Esophagus squamous epithelium (tissue), 5 donors: ENCODE measurements around the gene NHSL2. TPM values are rescaled to one million over a fixed set of nuclear protein-coding genes. Genes with fewer than 3 reads are reported as not detected.

Experiments used
- DNase-seq: peaks from one replicate; lab custom pipeline; 2025; lab: John Stamatoyannopoulos, UW
- H3K27ac ChIP-seq, 4 donors: fragments of 200-600 bp; sonication (generic); one replicate each; pipeline ENCODE4 v1.5.1; 2016 to 2019; ENCODE audit warnings: mild to moderate bottlenecking in 1 of 4
- H3K27me3 ChIP-seq, 4 donors: fragments of 200-600 bp; sonication (generic); 1 replicate in 3 of 4; 2 replicates in 1 of 4; pipeline versions ENCODE4 v1.5.1 to v1.6.0; 2017 to 2021; ENCODE audit warnings: antibody characterized with exemption in 1 of 4
- H3K36me3 ChIP-seq, 3 donors: fragments of 200-600 bp; sonication (generic); one replicate each; pipeline ENCODE4 v1.5.1; 2016 to 2019
- H3K4me1 ChIP-seq, 3 donors: fragments of 200-600 bp; sonication (generic); one replicate each; pipeline ENCODE4 v1.5.1; 2017 to 2019
- H3K4me3 ChIP-seq, 4 donors: fragments of 200-600 bp; sonication (generic); 1 replicate in 3 of 4; 2 replicates in 1 of 4; pipeline ENCODE4 v1.5.1; 2016 to 2019; ENCODE audit warnings: mild to moderate bottlenecking in 2 of 4, moderate library complexity in 1 of 4
- H3K9me3 ChIP-seq, 3 donors: fragments of 200-600 bp; sonication (generic); one replicate each; pipeline ENCODE4 v1.5.1; 2016 to 2019
- POLR2A ChIP-seq, 4 donors: fragments of 450-650 bp; IDR thresholded peaks; one replicate each; pipeline ENCODE4 v1.6.1; 2017; ENCODE audit warnings: antibody characterized with exemption in 4 of 4, mild to moderate bottlenecking in 4 of 4, moderate library complexity in 3 of 4
- WGBS, 2 donors: methylation state at CpG; one replicate each; pipeline ENCODE4 v1.1.5; 2018; 5-methylcytosine and 5-hydroxymethylcytosine counted together
- intact Hi-C: fragments of 100-400 bp; cut with DNase I; formaldehyde crosslinking; loops from one replicate; pipeline ENCODE4 v1.15.0; 2022
- total RNA-seq, 4 donors: library from RNA; depleted of rRNA; stranded (reverse); fragments of >200 nt; gene quantifications; one replicate each; pipeline ENCODE4 v1.1.0, GENCODE V29; 2016
- TF ChIP-seq, protein P1 (sequence below), 6 experiments: fragments of 450-650 bp in 4 of 6; fragments of 200-600 bp in 2 of 6; sonication (generic) in 2 of 6; IDR thresholded peaks; one replicate each; pipeline ENCODE4 v1.5.1; 2016 to 2019; ENCODE audit warnings: antibody characterized with exemption in 6 of 6, mild to moderate bottlenecking in 4 of 6, moderate library complexity in 4 of 6
- donor health status: DM: yes; HTN: yes; CAD: no.

Gene NHSL2
- total RNA-seq, 4 donors from 2014 or later: 0.23 to 7.1 (median 1.6) TPM

DNA sequence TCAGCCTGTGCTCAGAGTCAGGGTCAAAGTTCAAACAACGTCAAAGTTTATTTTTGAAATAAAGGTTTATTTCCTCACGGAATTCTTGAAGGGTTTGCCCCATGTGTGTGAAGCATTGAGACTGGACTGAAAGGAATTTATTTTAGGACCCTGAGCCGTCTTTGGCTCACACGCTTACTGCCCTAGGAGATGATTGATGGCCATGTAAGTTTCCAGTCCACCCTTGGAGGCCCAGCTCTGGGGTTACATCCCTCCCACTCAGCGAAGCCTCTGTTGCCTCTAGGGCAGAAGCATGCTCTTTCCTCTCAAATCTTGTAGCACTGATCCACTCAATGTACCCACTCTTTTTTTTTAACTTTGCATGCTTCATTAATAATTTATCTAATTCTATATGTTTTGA, 4.5 kb upstream of the NHSL2 start:
- H3K9me3 ChIP-seq: no peaks in the 10 kb centered on the region
- TF ChIP-seq, protein P1, sequence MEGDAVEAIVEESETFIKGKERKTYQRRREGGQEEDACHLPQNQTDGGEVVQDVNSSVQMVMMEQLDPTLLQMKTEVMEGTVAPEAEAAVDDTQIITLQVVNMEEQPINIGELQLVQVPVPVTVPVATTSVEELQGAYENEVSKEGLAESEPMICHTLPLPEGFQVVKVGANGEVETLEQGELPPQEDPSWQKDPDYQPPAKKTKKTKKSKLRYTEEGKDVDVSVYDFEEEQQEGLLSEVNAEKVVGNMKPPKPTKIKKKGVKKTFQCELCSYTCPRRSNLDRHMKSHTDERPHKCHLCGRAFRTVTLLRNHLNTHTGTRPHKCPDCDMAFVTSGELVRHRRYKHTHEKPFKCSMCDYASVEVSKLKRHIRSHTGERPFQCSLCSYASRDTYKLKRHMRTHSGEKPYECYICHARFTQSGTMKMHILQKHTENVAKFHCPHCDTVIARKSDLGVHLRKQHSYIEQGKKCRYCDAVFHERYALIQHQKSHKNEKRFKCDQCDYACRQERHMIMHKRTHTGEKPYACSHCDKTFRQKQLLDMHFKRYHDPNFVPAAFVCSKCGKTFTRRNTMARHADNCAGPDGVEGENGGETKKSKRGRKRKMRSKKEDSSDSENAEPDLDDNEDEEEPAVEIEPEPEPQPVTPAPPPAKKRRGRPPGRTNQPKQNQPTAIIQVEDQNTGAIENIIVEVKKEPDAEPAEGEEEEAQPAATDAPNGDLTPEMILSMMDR (IDR thresholded peaks at IDR 0.05): no peak
- no peak for TF ChIP-seq POLR2A (IDR thresholded peaks at IDR 0.05)
- H3K27me3 ChIP-seq: peaks cover 0 to 31% (median 1%) of the 10 kb centered on the region in 4 donors
- peaks cover 0 to 12% (median 0%) of the 10 kb centered on the region in 3 donors for H3K4me1 ChIP-seq
- H3K4me3 ChIP-seq: no peak overlapping the region
- no peak overlapping the region for H3K27ac ChIP-seq
- intact Hi-C loops: no loop called here
- DNase-seq: no peak
- 57 to 61% methylated on average over 4 to 5 of the region's 5 CpGs for WGBS, 2 donors
- no peaks in the 10 kb centered on the region for H3K36me3 ChIP-seq

DNA sequence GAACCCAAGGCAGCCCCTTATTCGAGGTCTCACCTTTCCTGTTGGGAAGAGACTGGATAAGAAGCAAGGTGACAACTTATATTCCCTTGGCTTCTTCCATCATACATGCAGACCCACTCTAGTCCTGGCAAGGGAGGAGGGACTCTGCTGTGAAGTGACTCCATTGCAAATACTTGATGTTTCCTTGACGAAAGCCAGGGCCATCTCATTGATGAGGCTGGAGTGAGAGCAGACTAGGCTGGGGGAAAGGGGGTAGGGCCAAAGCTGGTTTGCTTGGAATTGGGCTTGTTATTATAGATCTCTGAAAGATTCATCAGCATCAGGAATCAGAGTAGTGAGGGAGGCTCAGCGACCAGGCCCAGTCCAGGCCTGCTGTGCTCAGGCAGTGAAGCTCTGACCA, 2.3 kb upstream of the NHSL2 start:
- WGBS, 2 donors: 49 to 100% methylated on average over 1 to 3 of the region's 3 CpGs

DNA sequence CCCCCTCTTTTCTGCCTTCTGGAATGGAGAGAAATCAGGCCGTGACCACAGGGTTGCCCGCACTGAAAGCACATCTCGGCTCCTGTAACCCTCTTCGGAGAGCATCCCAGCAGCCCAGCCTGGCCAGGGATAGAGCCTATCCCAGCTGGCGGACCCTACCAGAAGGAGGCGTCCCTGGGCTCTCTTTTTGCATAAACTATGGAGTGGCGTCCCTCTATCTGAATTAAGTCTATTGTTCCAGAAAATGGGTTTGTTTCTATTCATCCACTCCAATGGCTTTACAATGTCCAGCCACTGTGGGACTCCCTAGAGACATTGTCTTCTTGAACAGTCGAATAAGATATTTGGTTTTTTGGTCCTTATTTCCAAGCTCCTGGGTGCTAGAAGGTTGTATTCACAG, 689 bp upstream of the NHSL2 start:
- TF ChIP-seq, protein P1 (IDR thresholded peaks at IDR 0.05): no peak
- TF ChIP-seq POLR2A (IDR thresholded peaks at IDR 0.05): no peak
- peak overlapping the region in 2 of 4 donors; percentile 18 to 48 for H3K4me3 ChIP-seq
- peaks cover 0 to 56% (median 6%) of the 10 kb centered on the region in 4 donors for H3K27me3 ChIP-seq

More for the DNA sequence above, 2.3 kb upstream of the NHSL2 start:
- H3K9me3 ChIP-seq: no peaks in the 10 kb centered on the region
- peaks cover 0 to 19% (median 0%) of the 10 kb centered on the region in 3 donors for H3K4me1 ChIP-seq
- H3K4me3 ChIP-seq: no peak overlapping the region
- H3K36me3 ChIP-seq: no peaks in the 10 kb centered on the region
- intact Hi-C loops: no loop called here
- TF ChIP-seq, protein P1 (IDR thresholded peaks at IDR 0.05): no peak
- no peak for TF ChIP-seq POLR2A (IDR thresholded peaks at IDR 0.05)
- no peak for DNase-seq
- no peak overlapping the region for H3K27ac ChIP-seq
- H3K27me3 ChIP-seq: peaks cover 0 to 53% (median 6%) of the 10 kb centered on the region in 4 donors

DNA sequence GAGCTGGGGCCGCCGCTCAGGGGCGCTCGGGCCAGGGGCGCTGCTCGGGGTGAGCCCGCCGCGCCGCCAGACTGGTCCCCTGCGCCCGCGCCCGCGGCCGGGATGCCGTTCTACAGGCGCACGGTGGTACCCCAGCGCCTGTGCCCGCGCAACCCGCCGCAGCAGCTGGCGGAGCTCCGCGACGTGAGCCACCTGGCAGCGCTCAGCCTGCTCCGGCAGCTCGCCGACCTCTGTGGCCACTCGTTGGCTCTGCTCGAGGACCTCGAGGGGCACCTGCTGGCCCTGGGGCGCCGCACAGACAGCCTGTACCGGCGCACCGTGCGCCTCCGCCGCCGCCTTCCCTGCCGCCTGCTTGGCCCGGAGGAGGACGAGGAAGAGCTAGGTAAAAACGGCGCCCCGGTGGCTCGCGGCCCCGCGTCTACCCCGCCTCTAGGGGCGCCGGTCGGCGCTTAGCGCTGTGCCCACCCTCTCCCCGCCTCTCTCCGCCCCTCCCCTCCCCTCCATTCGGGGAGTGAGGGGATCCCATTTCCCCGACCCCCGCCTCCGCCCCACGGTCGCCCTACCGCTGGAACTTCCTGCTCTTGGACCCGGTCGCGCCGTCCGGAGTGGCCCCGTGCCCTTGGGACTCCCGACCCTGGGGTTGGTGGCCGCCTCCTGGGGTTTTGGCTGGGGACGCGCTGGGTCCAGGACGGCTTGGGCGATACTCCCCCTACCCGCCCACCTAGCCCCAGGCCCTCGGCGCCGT, 513 bp downstream of the NHSL2 start:
- peak overlapping the region; percentile 21 to 61 (median 38) for H3K4me3 ChIP-seq
- peak overlapping the region in 2 of 4 donors; percentile 40 to 58 for H3K27ac ChIP-seq
- H3K4me1 ChIP-seq: peaks cover 0 to 19% (median 0%) of the 10 kb centered on the region in 3 donors
- no peak for TF ChIP-seq POLR2A (IDR thresholded peaks at IDR 0.05)
- TF ChIP-seq, protein P1 (IDR thresholded peaks at IDR 0.05): no peak
- no peaks in the 10 kb centered on the region for H3K36me3 ChIP-seq
- DNase-seq: no peak
- peaks cover 0 to 56% (median 6%) of the 10 kb centered on the region in 4 donors for H3K27me3 ChIP-seq
- WGBS, 2 donors: no CpG with 5 or more reads among the region's 85 CpGs
- intact Hi-C loops: no loop called here
- no peaks in the 10 kb centered on the region for H3K9me3 ChIP-seq

More for the DNA sequence above, 689 bp upstream of the NHSL2 start:
- H3K9me3 ChIP-seq: no peaks in the 10 kb centered on the region
- H3K4me1 ChIP-seq: peaks cover 0 to 19% (median 0%) of the 10 kb centered on the region in 3 donors
- WGBS, 2 donors: 47 to 57% methylated on average over 2 to 8 of the region's 8 CpGs
- H3K27ac ChIP-seq: no peak overlapping the region
- DNase-seq: no peak
- no peaks in the 10 kb centered on the region for H3K36me3 ChIP-seq
- intact Hi-C loops: no loop called here

DNA sequence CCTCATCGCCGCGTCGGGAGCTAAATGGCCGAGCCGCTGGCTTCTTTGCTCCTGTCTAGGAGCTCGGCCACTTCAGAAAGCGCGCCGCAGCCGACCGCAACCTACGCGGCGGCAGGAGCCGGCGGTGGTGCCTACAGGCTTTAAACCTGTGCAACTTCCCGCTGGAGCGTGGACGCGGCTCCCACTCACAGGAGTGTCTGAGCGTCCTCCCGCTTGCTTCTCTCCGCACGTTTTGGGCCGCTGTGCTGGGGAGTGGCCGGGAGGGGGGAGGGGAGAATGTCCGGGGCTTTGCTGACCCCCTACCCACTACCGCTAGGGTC, 1.0 kb downstream of the NHSL2 start:
- H3K36me3 ChIP-seq: no peaks in the 10 kb centered on the region
- DNase-seq: no peak
- no peaks in the 10 kb centered on the region for H3K9me3 ChIP-seq
- H3K27ac ChIP-seq: peak overlapping the region in 2 of 4 donors; percentile 40 to 58
- intact Hi-C loops: no loop called here
- peak overlapping the region; percentile 21 to 61 (median 38) for H3K4me3 ChIP-seq
- 80% methylated on average over 2 of the region's 29 CpGs; no CpG with 5 or more reads in 1 of the 2 donors for WGBS, 2 donors
- peaks cover 0 to 19% (median 0%) of the 10 kb centered on the region in 3 donors for H3K4me1 ChIP-seq
- TF ChIP-seq POLR2A (IDR thresholded peaks at IDR 0.05): no peak
- TF ChIP-seq, protein P1 (IDR thresholded peaks at IDR 0.05): no peak
- H3K27me3 ChIP-seq: peaks cover 0 to 56% (median 6%) of the 10 kb centered on the region in 4 donors
